HepG2 (cell line): ENCODE measurements around the gene DCLK1. TPM values are rescaled to one million over a fixed set of nuclear protein-coding genes. Genes with fewer than 3 reads are reported as not detected.

Experiments used
- ATAC-seq: fragments of 200-7000 bp; cut with Tn5 transposase; 3 replicates; pipeline ENCODE4 v1.9.1; 2020; ENCODE audit warnings: mild to moderate bottlenecking, moderate library complexity
- BruUV-seq: library from RNA; stranded (reverse); fragments of 400-500 nt; replicated peaks from 2 replicates; lab custom pipeline; 2021; lab: Mats Ljungman, UMichigan
- CTCF ChIA-PET: fragments of 300-600 bp; formaldehyde crosslinking; extraction: SDS; loops from one replicate; lab custom pipeline; 2021; ENCODE audit warnings: low total read pairs, inconsistent platforms, low intra/inter-chr PET ratio; lab: Yijun Ruan, JAX
- POLR2A ChIA-PET: fragments of 350-600 bp; sonication (Branson Sonifier 250); formaldehyde crosslinking; loops from one replicate; lab custom pipeline; 2020; ENCODE audit warnings: antibody characterized with exemption, inconsistent platforms; lab: Yijun Ruan, JAX
- DNase-seq: peaks from one replicate; pipeline ENCODE4 v3.0.0-alpha.2; 2015; ENCODE audit warnings: low spot score
- FAIRE-seq: peaks from 3 replicates; lab custom pipeline; 2011; peaks lifted over from hg19 to GRCh38; lab: Jason Lieb, UNC
- H2AFZ ChIP-seq: one replicate; pipeline ENCODE4 v1.6.1; 2011; ENCODE audit warnings: low read length, inconsistent platforms
- H3K27ac ChIP-seq: fragments of 300-600 bp; 3 replicates; pipeline ENCODE4 v1.8.0; 2011; ENCODE audit warnings: mixed run types, mild to moderate bottlenecking, mixed read lengths, low read length, inconsistent platforms; ENCODE audit not compliant: insufficient read depth; ENCODE audit errors: extremely low read length
- H3K27me3 ChIP-seq, 2 experiments: fragments of 200-600 bp in 1 of 2; 2 replicates in 1 of 2; 3 replicates in 1 of 2; pipeline versions ENCODE4 v1.6.0 to v1.8.0; 2011; ENCODE audit warnings: low read length in 2 of 2, mild to moderate bottlenecking in 2 of 2, moderate library complexity in 2 of 2, inconsistent platforms in 1 of 2; ENCODE audit not compliant: insufficient read depth in 2 of 2, control insufficient read depth in 1 of 2
- H3K36me3 ChIP-seq, 2 experiments: fragments of 200-600 bp in 1 of 2; replicated peaks in 1 of 2; 2 replicates in 1 of 2; 3 replicates in 1 of 2; pipeline versions ENCODE4 v1.5.1 to v1.8.0; 2011; ENCODE audit warnings: low read length in 2 of 2, inconsistent platforms in 1 of 2; ENCODE audit not compliant: insufficient read depth in 2 of 2, control insufficient read depth in 1 of 2
- H3K4me1 ChIP-seq: 2 replicates; pipeline ENCODE4 v1.5.1; 2012; ENCODE audit warnings: low read length, inconsistent platforms; ENCODE audit not compliant: insufficient read depth
- H3K4me2 ChIP-seq: 2 replicates; pipeline ENCODE4 v1.6.0; 2011; ENCODE audit warnings: low read depth, low read length, inconsistent platforms
- H3K4me3 ChIP-seq, 3 experiments: fragments of 200-600 bp in 1 of 3; sonication (generic), shearing (Covaris generic) in 1 of 3; replicated peaks in 1 of 3; 2 replicates each; pipeline ENCODE4 v1.5.1; 2011 to 2016; ENCODE audit warnings: low read length in 3 of 3, inconsistent platforms in 2 of 3, low read depth in 2 of 3, mild to moderate bottlenecking in 2 of 3, control low read depth in 1 of 3, mixed read lengths in 1 of 3; ENCODE audit not compliant: insufficient read depth in 1 of 3
- H3K79me2 ChIP-seq: one replicate; pipeline ENCODE4 v1.6.1; 2011; ENCODE audit warnings: low read length, inconsistent platforms; ENCODE audit not compliant: insufficient read depth
- H3K9ac ChIP-seq: 2 replicates; pipeline ENCODE4 v1.6.0; 2011; ENCODE audit warnings: mild to moderate bottlenecking, low read depth, low read length, inconsistent platforms; ENCODE audit not compliant: insufficient read depth
- H3K9me3 ChIP-seq: 2 replicates; pipeline ENCODE4 v1.5.1; 2012; ENCODE audit warnings: mild to moderate bottlenecking, low read length
- H4K20me1 ChIP-seq: 2 replicates; pipeline ENCODE4 v1.6.0; 2011; ENCODE audit warnings: inconsistent platforms, mild to moderate bottlenecking, low read length, moderate library complexity; ENCODE audit not compliant: insufficient read depth
- AFF4 ChIP-seq: sonication (generic); formaldehyde crosslinking; IDR thresholded peaks from 2 replicates; pipeline ENCODE4 v1.4.0; 2020; ENCODE audit warnings: missing genetic modification reagents
- AGO1 ChIP-seq: fragments of 200-400 bp; formaldehyde crosslinking; IDR thresholded peaks from 2 replicates; pipeline ENCODE4 v1.6.1; 2017; ENCODE audit warnings: mild to moderate bottlenecking, low read depth, low read length, moderate library complexity; ENCODE audit not compliant: poor library complexity, severe bottlenecking
- CBX5 ChIP-seq: sonication (generic); formaldehyde crosslinking; IDR thresholded peaks from 2 replicates; pipeline ENCODE4 v1.4.0; 2020; ENCODE audit warnings: missing genetic modification reagents, borderline replicate concordance
- FLYWCH1 ChIP-seq: sonication (generic); formaldehyde crosslinking; IDR thresholded peaks from 2 replicates; pipeline ENCODE4 v1.8.1; 2023; ENCODE audit warnings: mild to moderate bottlenecking, missing genetic modification reagents
- MZF1 ChIP-seq: sonication (generic); formaldehyde crosslinking; IDR thresholded peaks from 2 replicates; pipeline ENCODE4 v1.8.1; 2023; ENCODE audit warnings: mild to moderate bottlenecking, missing genetic modification reagents, borderline replicate concordance
- NFIC ChIP-seq: IDR thresholded peaks from 2 replicates; pipeline ENCODE4 v1.6.1; 2012; ENCODE audit warnings: mild to moderate bottlenecking, low read length, inconsistent platforms
- PAF1 ChIP-seq: IDR thresholded peaks from 2 replicates; pipeline ENCODE4 v1.6.1; 2016; ENCODE audit warnings: missing genetic modification reagents, missing compliant biosample characterization
- SAP130 ChIP-seq: IDR thresholded peaks from 2 replicates; pipeline ENCODE4 v1.6.1; 2016; ENCODE audit warnings: low read depth
- SRSF9 ChIP-seq: fragments of 200-400 bp; formaldehyde crosslinking; IDR thresholded peaks from 2 replicates; pipeline ENCODE4 v1.6.1; 2018; ENCODE audit warnings: borderline replicate concordance, mild to moderate bottlenecking, low read depth, low read length; ENCODE audit not compliant: insufficient read depth, poor library complexity, severe bottlenecking
- TIGD3 ChIP-seq: sonication (generic); formaldehyde crosslinking; IDR thresholded peaks from 2 replicates; pipeline ENCODE4 v1.5.1; 2020; ENCODE audit warnings: mild to moderate bottlenecking, missing genetic modification reagents, borderline replicate concordance
- TOPORS ChIP-seq: sonication (generic); formaldehyde crosslinking; IDR thresholded peaks from 2 replicates; pipeline ENCODE4 v1.8.0; 2023; ENCODE audit warnings: mild to moderate bottlenecking, missing genetic modification reagents
- ZNF205 ChIP-seq: IDR thresholded peaks from 2 replicates; pipeline ENCODE4 v1.6.1; 2018; ENCODE audit warnings: missing biosample characterization, missing genetic modification reagents
- ZNF225 ChIP-seq: sonication (generic); formaldehyde crosslinking; IDR thresholded peaks from 2 replicates; pipeline ENCODE4 v1.4.0; 2020; ENCODE audit warnings: mild to moderate bottlenecking, missing genetic modification reagents
- ZNF264 ChIP-seq: sonication (generic); formaldehyde crosslinking; IDR thresholded peaks from 2 replicates; pipeline ENCODE4 v1.4.0; 2020; ENCODE audit warnings: missing genetic modification reagents
- WGBS: methylation state at CpG from one replicate; pipeline ENCODE4 v1.1.6; 2017; ENCODE audit warnings: low lambda C conversion rate; 5-methylcytosine and 5-hydroxymethylcytosine counted together
- in situ Hi-C: cut with HindIII; loops from 2 replicates; pipeline ENCODE4 v1.10.0; 2017; ENCODE audit warnings: low pct_unique_long_range_greater_than_20kb; ENCODE audit not compliant: extremely low pct_ligation_motif_present
- intact Hi-C: fragments of 100-400 bp; cut with micrococcal nuclease; formaldehyde crosslinking; loops from one replicate; pipeline ENCODE4 v1.10.0; 2022; ENCODE audit not compliant: unreplicated experiment
- polyA plus RNA-seq, 8 experiments: library from polyadenylated mRNA; depleted of rRNA in 3 of 8; stranded (reverse) in 7 of 8; unstranded in 1 of 8; fragments of >200 nt; fragmentation: Illumina TruSeq in 4 of 8; extraction: Trizol in 4 of 8; gene quantifications; 2 replicates each; pipeline versions ENCODE4 v1.2.1 to v1.2.3, GENCODE V29; 2011 to 2016; ENCODE audit warnings: low read depth in 4 of 8, missing spikeins in 1 of 8, mixed read lengths in 1 of 8; ENCODE audit not compliant: insufficient read depth in 1 of 8
- total RNA-seq, 5 experiments: library from RNA; depleted of rRNA; stranded (reverse); fragments of >200 nt; fragmentation: Illumina TruSeq; extraction: Trizol; gene quantifications; 2 replicates each; pipeline ENCODE4 v1.2.3, GENCODE V29; 2016; ENCODE audit warnings: low read depth in 1 of 5
- TF ChIP-seq, protein P1 (sequence below): IDR thresholded peaks from 2 replicates; pipeline ENCODE4 v1.6.1; 2012; ENCODE audit warnings: low read depth, low read length, improper control_type of control experiment

DCLK1 gene
- total and polyA plus RNA-seq, 2 of the 13 experiments (the other 11 are each of a cell fraction or from before 2014, with no cell fraction given) = not detected

DNA sequence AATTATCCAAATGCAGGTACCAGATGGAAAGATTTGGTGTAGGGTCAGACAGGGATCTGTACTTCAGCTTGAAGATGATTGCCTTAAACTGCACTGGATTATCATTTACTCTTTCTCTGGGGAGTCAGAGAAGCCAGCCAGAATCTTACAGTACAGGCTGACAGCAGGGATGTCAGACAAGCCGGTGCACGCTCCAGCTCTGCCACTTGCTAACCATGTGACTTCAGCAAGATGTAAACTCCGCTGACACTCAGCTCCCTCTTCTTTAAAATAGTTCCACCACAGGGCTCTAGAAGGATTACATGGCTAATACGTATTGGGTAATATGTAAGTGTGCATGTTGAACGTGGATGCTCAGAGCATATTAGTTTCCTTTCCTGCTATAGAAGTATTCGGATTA, 403.3 kb downstream of the DCLK1 start:
- intact Hi-C loops = no loop called here

More for the DNA sequence above, 403.3 kb downstream of the DCLK1 start:
- H3K27me3 ChIP-seq = peaks cover 0 to 13% of the 10 kb centered on the region in 2 experiments; a peak in 2 of 5 replicates
- CTCF ChIA-PET = no interaction called here
- H4K20me1 ChIP-seq = no peaks in the 10 kb centered on the region
- no peaks in the 10 kb centered on the region for H3K79me2 ChIP-seq
- TF ChIP-seq NFIC (no peak), SAP130 (CRISPR knock-in tag) (no peak), SRSF9 (no peak), ZNF205 (CRISPR knock-in tag) (no peak), MZF1 (CRISPR knock-in tag) (no peak), CBX5 (no peak), FLYWCH1 (CRISPR knock-in tag) (no peak), TOPORS (no peak), ZNF225 (no peak), AFF4 (CRISPR knock-in tag) (no peak), PAF1 (CRISPR knock-in tag) (no peak), AGO1 (no peak), TIGD3 (CRISPR knock-in tag) (no peak), ZNF264 (CRISPR knock-in tag) (no peak)
- TF ChIP-seq, protein P1, sequence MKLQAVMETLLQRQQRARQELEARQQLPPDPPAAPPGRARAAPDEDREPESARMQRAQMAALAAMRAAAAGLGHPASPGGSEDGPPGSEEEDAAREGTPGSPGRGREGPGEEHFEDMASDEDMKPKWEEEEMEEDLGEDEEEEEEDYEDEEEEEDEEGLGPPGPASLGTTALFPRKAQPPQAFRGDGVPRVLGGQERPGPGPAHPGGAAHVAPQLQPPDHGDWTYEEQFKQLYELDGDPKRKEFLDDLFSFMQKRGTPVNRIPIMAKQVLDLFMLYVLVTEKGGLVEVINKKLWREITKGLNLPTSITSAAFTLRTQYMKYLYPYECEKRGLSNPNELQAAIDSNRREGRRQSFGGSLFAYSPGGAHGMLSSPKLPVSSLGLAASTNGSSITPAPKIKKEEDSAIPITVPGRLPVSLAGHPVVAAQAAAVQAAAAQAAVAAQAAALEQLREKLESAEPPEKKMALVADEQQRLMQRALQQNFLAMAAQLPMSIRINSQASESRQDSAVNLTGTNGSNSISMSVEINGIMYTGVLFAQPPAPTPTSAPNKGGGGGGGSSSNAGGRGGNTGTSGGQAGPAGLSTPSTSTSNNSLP = no peak
- WGBS = 14% methylated on average over 5 of the region's 6 CpGs
- no peak overlapping the region for H3K27ac ChIP-seq
- in situ Hi-C loops = no loop called here
- DNase-seq = no peak
- no peak overlapping the region for H3K9ac ChIP-seq
- H3K4me1 ChIP-seq = no peaks in the 10 kb centered on the region
- H3K36me3 ChIP-seq = no peaks in the 10 kb centered on the region
- H3K4me2 ChIP-seq = no peak overlapping the region
- no peak for FAIRE-seq
- H3K9me3 ChIP-seq = no peaks in the 10 kb centered on the region
- no TSS peak for BruUV-seq
- ATAC-seq = no peak
- POLR2A ChIA-PET = no interaction called here
- H2AFZ ChIP-seq = no peak overlapping the region
- no peak overlapping the region for H3K4me3 ChIP-seq
